Activated naive CD8-positive, alpha-beta T cell (primary cell): ENCODE results near the gene CTSD.

Experiments used
- H3K27ac Mint-ChIP-seq: one replicate; pipeline ENCODE4 v1.8.0; 2021; ENCODE audit warnings: mixed read lengths
- H3K27me3 Mint-ChIP-seq: one replicate; pipeline ENCODE4 v1.8.0; 2021; ENCODE audit warnings: mixed read lengths
- H3K36me3 Mint-ChIP-seq: one replicate; pipeline ENCODE4 v1.8.0; 2021; ENCODE audit warnings: mixed read lengths
- H3K4me1 Mint-ChIP-seq: one replicate; pipeline ENCODE4 v1.8.0; 2021; ENCODE audit warnings: low read depth, mixed read lengths
- H3K4me3 Mint-ChIP-seq: one replicate; pipeline ENCODE4 v1.8.0; 2021; ENCODE audit warnings: mild to moderate bottlenecking, mixed read lengths
- H3K9me3 Mint-ChIP-seq: one replicate; pipeline ENCODE4 v1.8.0; 2021; ENCODE audit warnings: low read depth, mixed read lengths

Gene CTSD

DNA sequence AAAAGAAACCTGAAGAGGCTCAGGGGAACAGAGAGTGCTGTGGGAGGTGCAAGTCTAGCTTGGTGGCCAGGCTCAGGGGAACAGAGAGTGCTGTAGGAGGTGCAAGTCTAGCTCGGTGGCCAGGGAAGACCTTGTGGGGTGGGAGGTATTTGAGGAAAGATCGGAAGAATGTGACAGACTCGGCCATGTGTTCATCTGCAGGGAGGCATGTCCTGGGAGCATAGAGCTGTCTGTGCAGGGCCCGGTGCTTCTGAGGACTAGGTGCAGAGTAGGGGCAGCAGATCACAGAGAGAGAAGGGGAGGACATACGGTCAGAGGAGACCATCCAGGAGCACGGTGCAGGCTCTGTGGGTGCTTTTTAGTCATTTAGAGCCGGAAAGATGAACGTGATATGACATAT is 24.2 kb downstream of the CTSD start:
- H3K27me3 Mint-ChIP-seq, result peaks cover 1% of the 10 kb centered on the region
- H3K27ac Mint-ChIP-seq, result no peak overlapping the region
- peaks cover under 1% of the 10 kb centered on the region for H3K4me1 Mint-ChIP-seq
- H3K9me3 Mint-ChIP-seq, result peaks cover 13% of the 10 kb centered on the region
- H3K36me3 Mint-ChIP-seq, result peaks cover 3% of the 10 kb centered on the region
- H3K4me3 Mint-ChIP-seq, result no peak overlapping the region

DNA sequence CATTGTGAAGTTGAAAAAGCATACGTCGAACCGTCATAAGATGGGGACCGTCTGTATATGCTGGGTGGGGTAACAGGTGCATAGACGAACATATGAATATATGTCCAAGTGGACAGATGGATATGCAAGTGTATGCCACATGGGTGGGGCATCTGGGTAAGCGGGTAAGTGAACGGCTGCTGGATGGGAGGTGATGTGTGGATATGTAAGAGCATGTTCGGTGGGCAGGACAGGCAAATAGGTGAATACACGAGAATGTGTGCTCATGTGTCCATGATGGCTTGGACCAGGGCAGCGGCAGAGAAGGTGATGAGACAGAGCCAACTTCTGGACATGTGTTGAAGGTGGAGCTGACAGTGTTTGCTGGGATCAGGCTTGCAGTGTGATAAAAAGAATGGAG is 25.3 kb downstream of the CTSD start:
- Mint-ChIP-seq H3K4me1 (peaks cover 13% of the 10 kb centered on the region), H3K4me3 (no peak overlapping the region), H3K27ac (no peak overlapping the region), H3K27me3 (peaks cover 1% of the 10 kb centered on the region), H3K36me3 (peaks cover 3% of the 10 kb centered on the region), H3K9me3 (peaks cover 13% of the 10 kb centered on the region)

DNA sequence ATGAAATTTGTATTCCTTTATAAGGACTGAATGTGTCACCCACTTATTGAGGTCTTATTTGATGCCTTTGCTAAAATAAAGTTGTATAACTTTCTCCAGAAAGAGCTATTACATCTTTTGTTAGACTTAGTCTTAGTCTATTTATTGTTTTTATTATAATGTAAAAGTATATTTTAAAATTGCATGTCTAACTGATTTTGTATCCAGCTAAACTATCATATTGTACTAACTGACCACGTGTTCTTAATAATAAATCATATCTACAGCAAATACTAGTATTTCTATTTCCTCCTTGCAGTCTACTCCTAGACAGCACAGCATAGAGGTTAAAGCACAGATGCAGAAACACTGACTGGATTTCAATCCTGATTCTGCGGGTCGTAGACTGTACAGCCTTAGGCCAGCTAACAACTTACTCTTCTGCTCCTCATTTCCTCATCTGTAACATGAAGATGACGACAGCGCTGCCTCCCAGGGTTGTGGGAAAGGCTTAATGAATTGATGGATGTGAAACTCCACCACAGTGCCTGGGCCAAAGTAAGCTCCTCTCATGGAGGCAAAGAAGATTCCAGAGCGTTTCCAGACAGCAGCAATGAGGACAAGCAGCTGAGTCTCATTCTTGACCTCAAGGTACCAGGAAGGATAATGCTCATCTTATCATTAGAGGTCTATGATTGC is 26.5 kb downstream of the CTSD start:
- no peak overlapping the region for H3K27ac Mint-ChIP-seq
- H3K9me3 Mint-ChIP-seq, result peaks cover 13% of the 10 kb centered on the region
- peaks cover 1% of the 10 kb centered on the region for H3K27me3 Mint-ChIP-seq
- H3K36me3 Mint-ChIP-seq, result peaks cover 3% of the 10 kb centered on the region
- no peak overlapping the region for H3K4me3 Mint-ChIP-seq
- peaks cover 17% of the 10 kb centered on the region for H3K4me1 Mint-ChIP-seq

DNA sequence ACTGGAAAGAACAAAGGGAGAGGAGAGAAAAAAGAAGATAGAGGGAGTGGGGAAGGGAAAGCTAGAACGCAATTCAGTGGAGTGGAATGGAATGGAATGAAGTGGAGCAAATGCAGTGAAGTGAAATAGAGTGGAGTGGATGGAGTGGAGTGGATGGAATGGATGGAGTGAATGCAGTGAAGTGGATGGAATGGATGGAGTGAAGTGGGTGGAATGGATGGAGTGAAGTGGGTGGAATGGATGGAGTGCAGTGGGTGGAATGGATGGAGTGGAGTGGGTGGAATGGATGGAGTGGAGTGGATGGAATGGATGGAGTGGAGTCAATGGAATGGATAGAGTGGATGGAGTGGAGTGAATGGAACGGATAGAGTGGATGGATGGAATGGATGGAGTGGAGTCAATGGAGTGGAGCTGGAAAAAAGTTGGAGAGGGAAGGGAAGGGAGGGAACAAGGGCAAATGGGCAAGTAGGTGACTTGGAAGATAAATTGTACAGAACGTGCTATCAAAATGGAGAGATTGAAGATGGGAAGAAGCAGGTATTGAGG is 27.2 kb downstream of the CTSD start:
- peaks cover 3% of the 10 kb centered on the region for H3K36me3 Mint-ChIP-seq
- H3K4me3 Mint-ChIP-seq, result no peak overlapping the region
- peaks cover 13% of the 10 kb centered on the region for H3K9me3 Mint-ChIP-seq
- peaks cover 22% of the 10 kb centered on the region for H3K4me1 Mint-ChIP-seq
- H3K27me3 Mint-ChIP-seq, result peaks cover 1% of the 10 kb centered on the region
- no peak overlapping the region for H3K27ac Mint-ChIP-seq

DNA sequence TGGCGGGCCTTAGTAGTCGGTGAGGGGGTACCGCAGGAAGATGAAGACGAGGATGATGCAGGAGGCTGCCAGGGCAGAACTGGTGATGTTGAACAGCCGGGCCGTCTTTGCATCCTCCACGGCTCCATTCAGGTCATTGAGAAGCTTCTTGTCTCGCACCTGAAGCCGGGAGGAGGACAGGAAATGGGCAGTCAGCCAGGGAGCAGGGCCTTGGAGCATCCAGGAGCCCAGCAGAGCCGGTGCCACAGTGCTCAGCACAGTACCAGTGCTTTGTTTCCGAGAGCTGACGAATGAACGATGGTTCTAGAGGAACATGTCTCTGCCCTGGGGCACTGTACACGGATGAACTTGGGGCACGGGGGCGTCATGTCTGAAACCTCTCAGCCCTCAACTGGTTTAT is 28.5 kb downstream of the CTSD start:
- H3K27me3 Mint-ChIP-seq, result peaks cover 1% of the 10 kb centered on the region
- H3K36me3 Mint-ChIP-seq, result peaks cover 3% of the 10 kb centered on the region
- peaks cover 23% of the 10 kb centered on the region for H3K4me1 Mint-ChIP-seq
- no peak overlapping the region for H3K4me3 Mint-ChIP-seq
- no peak overlapping the region for H3K27ac Mint-ChIP-seq
- peaks cover 13% of the 10 kb centered on the region for H3K9me3 Mint-ChIP-seq

DNA sequence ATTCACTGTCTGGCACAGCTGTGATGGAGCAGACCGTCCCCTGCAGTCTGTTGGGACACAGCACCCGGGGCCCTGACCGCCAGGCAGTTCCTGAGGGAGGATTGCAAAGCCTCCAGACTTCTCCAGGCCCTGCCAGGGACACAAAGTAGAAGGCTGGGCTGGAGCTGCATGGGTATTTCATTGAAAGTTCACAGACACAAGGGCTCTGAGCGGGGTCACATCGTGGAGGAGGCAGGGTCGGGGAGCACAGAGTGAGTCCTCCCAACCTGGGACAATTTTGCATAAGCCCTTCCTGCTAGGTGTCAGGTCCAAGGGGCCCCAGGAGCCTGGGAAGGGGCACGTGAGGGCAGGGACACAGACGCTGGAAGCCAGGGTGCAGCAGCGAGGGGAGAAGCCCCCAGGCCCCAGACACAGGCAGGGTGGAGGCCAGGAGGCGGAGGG is 29.1 kb downstream of the CTSD start:
- Mint-ChIP-seq H3K36me3 (peaks cover 3% of the 10 kb centered on the region), H3K27me3 (peaks cover 1% of the 10 kb centered on the region), H3K4me1 (peaks cover 29% of the 10 kb centered on the region), H3K4me3 (no peak overlapping the region), H3K27ac (no peak overlapping the region), H3K9me3 (peaks cover 13% of the 10 kb centered on the region)

DNA sequence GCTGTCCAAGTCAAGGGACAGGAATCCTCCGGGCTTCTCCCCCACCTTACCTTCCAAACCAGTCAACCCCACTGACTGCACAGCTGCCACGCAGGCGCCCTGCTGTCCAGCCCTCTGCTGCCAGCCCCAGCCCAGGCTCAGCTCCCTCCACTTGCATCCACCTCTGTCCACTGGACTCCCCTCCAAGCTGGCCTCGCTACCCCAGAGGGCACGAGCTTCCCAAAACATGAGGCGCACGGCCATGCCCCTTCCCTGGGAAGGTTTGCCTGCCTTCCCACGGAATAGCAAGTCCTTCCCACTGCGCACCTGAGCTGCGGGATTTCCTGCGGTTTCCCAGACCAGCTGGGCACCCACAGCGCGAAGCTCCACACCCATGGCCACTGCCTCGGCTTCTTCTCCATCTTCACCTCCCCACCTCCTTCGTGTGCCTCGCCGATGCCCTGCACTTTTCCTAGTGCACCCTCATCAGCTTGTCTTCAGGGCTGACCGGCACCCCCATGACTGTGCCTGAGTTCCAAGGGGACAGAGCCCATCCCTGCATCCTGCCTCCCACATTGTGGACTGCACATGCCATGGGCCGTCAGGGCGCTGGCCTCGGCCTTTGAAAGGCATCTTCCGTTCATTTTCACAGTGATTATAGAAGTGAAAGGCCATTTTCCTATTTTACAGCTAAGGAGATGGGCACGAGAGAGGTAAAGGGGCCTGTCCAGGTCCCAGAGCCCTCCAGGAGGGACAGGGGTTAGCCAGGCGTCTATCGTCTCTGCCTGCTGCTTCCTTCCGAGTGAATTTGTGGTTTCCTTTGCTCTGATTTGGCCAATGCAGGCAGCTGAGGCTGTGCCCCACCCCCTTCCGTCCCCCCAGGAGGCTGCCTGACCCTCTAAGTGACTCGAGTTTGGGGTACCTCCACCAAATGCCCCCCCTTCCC is 29.7 kb downstream of the CTSD start:
- Mint-ChIP-seq H3K4me1 (peaks cover 35% of the 10 kb centered on the region), H3K9me3 (peaks cover 13% of the 10 kb centered on the region), H3K27ac (peak overlapping the region; percentile 65), H3K27me3 (peaks cover 1% of the 10 kb centered on the region), H3K4me3 (peak overlapping the region; percentile 28), H3K36me3 (peaks cover 3% of the 10 kb centered on the region)

DNA sequence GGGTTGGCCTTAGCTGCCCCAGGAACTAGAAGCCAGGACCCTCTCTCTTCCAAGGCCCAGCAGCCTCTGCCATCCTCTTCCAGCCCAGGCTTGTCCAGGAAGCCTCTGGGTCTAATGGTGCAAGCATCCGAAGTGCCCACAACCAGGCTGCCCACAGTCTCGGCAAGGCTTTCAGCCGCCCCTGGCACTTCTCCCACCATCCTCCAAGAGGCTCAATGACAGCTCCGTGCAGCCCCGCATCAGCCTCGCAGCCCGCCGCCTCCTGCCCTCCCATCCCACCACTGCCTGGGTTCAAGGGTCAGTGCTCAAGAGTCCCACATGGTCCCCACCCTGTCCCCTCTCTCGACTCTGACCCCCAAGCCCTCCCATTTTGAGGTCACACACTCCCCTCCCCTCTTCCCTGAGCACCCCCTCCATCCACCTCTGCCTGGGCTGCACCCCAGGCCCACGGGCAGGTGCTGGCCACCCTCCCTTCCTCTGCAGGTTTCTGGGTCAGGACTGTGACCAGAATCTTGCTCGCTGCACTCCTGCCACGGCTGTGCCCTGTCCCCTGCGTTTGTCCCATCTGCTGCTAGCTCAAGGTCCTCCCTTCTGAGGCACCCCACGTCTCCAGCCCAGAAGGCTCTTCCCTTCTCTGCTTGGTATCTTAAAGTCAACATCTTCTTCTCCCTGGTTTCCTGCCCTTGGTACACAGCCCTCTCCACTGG is 30.6 kb downstream of the CTSD start:
- Mint-ChIP-seq H3K27ac (no peak overlapping the region), H3K9me3 (peaks cover 13% of the 10 kb centered on the region), H3K27me3 (peaks cover 1% of the 10 kb centered on the region), H3K36me3 (peaks cover 3% of the 10 kb centered on the region), H3K4me3 (no peak overlapping the region), H3K4me1 (peaks cover 44% of the 10 kb centered on the region)

DNA sequence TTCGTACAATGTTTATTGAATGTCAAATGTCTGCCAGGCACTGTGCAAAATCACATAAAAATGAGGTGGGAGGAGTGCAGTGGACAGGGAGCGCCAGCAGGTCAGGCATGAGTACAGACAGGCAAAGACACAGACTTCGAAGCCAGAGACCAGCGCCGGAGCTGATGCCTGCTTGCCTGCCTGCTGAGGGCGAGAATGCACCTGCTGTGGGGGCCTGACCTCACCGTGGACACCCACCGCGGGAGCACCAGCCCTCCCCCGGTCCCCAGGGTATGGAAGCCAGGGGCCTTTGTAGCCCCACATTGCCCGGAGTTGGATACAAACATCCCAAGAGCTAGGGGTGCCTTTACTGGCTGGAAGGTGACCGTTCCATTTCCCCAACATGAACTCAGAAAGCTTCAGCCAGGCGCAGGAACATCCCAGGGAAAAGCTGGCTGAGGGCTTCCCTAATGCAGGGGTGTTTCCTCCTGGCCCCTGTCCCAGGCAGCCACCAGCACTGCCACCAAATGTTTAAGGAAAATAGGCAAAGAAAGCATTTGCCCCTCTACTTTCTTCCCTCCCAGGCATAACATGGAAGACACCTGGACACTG is 31.2 kb downstream of the CTSD start:
- Mint-ChIP-seq H3K4me1 (peaks cover 48% of the 10 kb centered on the region), H3K9me3 (peaks cover 13% of the 10 kb centered on the region), H3K27ac (no peak overlapping the region), H3K4me3 (no peak overlapping the region), H3K36me3 (peaks cover 3% of the 10 kb centered on the region), H3K27me3 (peaks cover 1% of the 10 kb centered on the region)

DNA sequence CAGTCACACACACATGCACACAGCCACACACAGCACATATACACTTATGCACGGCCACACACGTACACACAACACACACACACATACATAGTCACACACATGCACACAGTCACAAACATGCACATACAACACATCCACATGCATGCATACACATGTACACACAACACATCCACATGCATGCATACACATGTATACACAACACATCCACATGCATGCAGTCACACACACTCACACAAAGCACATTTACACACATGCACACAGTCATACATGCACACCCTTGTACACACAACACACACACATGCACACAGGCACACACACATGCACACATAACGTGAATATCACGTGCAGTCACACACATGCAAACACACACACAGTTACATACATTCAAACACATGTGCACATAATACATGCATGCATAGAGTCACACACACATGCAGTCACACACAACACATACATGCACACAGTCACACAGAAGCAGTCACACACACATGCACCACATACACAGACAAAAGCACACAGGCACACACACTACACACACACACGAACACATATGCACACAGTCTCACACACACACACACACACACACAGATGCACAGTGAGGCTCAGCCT is 32.2 kb downstream of the CTSD start:
- Mint-ChIP-seq H3K4me1 (peaks cover 53% of the 10 kb centered on the region), H3K4me3 (no peak overlapping the region), H3K27me3 (no peaks in the 10 kb centered on the region)

DNA sequence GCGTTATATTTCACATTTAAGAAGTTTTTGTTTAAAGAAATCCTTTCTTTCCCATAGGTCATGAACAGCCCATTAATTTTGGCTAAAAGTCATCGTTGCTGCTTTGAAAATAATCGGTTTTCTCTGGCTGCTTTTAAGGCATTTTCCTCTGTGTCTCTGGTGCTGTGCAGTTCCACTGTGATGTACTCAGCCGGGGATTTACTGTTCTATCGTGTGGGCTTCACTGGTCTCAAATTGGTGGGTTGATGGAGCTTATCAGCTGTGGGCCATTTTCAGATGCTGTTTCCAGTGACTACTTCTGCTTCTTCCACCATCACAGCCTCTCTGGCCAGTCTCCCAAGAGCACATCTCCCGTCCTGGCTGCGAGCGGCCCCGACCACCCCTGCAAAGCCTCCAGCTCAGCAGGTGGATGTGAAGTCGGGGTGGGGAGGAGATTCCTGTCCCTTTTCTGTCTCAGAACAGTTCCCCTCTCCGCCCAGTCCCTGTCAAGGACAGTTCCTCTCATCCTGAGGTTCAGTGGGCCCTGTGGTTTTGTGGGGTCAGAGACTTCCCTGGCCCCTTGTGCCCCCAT is 33.6 kb downstream of the CTSD start:
- no peak overlapping the region for H3K27ac Mint-ChIP-seq
- no peaks in the 10 kb centered on the region for H3K9me3 Mint-ChIP-seq
- no peaks in the 10 kb centered on the region for H3K27me3 Mint-ChIP-seq
- H3K4me3 Mint-ChIP-seq, result peak overlapping the region; percentile 13
- H3K4me1 Mint-ChIP-seq, result peaks cover 53% of the 10 kb centered on the region
- no peaks in the 10 kb centered on the region for H3K36me3 Mint-ChIP-seq

More for the DNA sequence above, 32.2 kb downstream of the CTSD start:
- Mint-ChIP-seq H3K9me3 (peaks cover 9% of the 10 kb centered on the region), H3K27ac (no peak overlapping the region), H3K36me3 (peaks cover 3% of the 10 kb centered on the region)

DNA sequence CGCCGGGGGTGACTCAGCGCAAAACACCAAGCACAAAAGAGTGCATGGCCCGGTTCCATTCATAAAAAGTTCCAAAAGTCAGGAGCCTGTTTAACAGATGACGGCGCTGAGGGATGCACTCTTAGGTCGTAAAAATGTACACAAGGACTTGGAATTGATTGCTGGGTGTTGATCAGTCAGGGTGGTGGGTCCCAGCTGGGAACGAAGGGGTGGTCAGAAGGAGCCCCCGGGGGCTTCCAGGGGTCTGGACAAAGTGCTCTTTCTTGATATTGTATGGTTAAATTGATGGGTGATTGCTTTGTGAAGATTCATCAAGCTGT is 34.1 kb downstream of the CTSD start:
- no peak overlapping the region for H3K27ac Mint-ChIP-seq

DNA sequence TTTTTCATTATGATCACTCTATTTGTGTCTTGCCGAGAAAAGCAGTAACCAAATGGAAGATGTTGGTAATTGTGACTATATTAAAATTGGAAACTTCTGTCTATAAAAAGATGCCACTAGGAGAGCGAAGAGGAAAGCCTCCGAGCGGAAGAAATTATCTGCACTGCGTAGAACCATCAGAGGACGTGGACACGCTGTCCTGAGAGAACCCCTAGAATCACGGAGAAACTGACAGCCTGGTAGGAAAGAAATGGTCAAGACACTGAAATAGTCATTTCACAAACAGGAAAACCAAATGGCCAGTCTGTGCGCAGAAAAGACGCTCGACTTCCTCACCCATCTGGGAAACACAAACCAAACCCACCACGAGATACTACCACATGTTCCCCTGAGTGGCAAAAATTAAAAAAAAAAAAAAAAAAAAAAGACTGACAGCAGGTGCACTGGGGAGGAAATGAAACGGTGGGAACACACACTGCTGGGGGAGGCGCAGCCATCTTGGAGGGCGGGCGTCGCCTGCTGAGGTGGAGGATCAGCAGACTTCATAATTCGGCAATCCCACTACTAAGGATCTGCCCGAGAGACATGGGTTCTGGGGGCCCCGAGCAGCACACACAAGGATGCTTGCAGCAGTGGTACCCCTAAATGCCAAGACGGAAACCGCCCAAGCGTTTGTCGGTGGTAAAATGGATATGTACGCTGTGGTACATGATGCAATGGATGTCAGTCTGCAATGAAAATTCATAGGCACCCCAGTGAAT is 34.6 kb downstream of the CTSD start:
- Mint-ChIP-seq H3K27ac (peak overlapping the region; percentile 41), H3K4me3 (peak overlapping the region; percentile 77), H3K9me3 (no peaks in the 10 kb centered on the region), H3K4me1 (peaks cover 48% of the 10 kb centered on the region), H3K36me3 (no peaks in the 10 kb centered on the region), H3K27me3 (no peaks in the 10 kb centered on the region)

More for the DNA sequence above, 34.1 kb downstream of the CTSD start:
- Mint-ChIP-seq H3K4me1 (peaks cover 53% of the 10 kb centered on the region), H3K9me3 (no peaks in the 10 kb centered on the region), H3K4me3 (peak overlapping the region; percentile 27), H3K27me3 (no peaks in the 10 kb centered on the region), H3K36me3 (no peaks in the 10 kb centered on the region)
